Esophagus squamous epithelium (tissue), 5 donors: ENCODE measurements around the gene RGS9. TPM values are rescaled to one million over a fixed set of nuclear protein-coding genes. Genes with fewer than 3 reads are reported as not detected.

ENCODE experiments used
- DNase-seq: peaks from one replicate; lab custom pipeline; 2025; lab: John Stamatoyannopoulos, UW
- H3K27ac ChIP-seq, 4 donors: fragments of 200-600 bp; sonication (generic); one replicate each; pipeline ENCODE4 v1.5.1; 2016 to 2019; ENCODE audit warnings: mild to moderate bottlenecking in 1 of 4
- H3K27me3 ChIP-seq, 4 donors: fragments of 200-600 bp; sonication (generic); 1 replicate in 3 of 4; 2 replicates in 1 of 4; pipeline versions ENCODE4 v1.5.1 to v1.6.0; 2017 to 2021; ENCODE audit warnings: antibody characterized with exemption in 1 of 4
- H3K36me3 ChIP-seq, 3 donors: fragments of 200-600 bp; sonication (generic); one replicate each; pipeline ENCODE4 v1.5.1; 2016 to 2019
- H3K4me1 ChIP-seq, 3 donors: fragments of 200-600 bp; sonication (generic); one replicate each; pipeline ENCODE4 v1.5.1; 2017 to 2019
- H3K4me3 ChIP-seq, 4 donors: fragments of 200-600 bp; sonication (generic); 1 replicate in 3 of 4; 2 replicates in 1 of 4; pipeline ENCODE4 v1.5.1; 2016 to 2019; ENCODE audit warnings: mild to moderate bottlenecking in 2 of 4, moderate library complexity in 1 of 4
- H3K9me3 ChIP-seq, 3 donors: fragments of 200-600 bp; sonication (generic); one replicate each; pipeline ENCODE4 v1.5.1; 2016 to 2019
- CTCF ChIP-seq, 6 experiments: fragments of 450-650 bp in 4 of 6; fragments of 200-600 bp in 2 of 6; sonication (generic) in 2 of 6; IDR thresholded peaks; one replicate each; pipeline ENCODE4 v1.5.1; 2016 to 2019; ENCODE audit warnings: antibody characterized with exemption in 6 of 6, mild to moderate bottlenecking in 4 of 6, moderate library complexity in 4 of 6
- POLR2A ChIP-seq, 4 donors: fragments of 450-650 bp; IDR thresholded peaks; one replicate each; pipeline ENCODE4 v1.6.1; 2017; ENCODE audit warnings: antibody characterized with exemption in 4 of 4, mild to moderate bottlenecking in 4 of 4, moderate library complexity in 3 of 4
- WGBS, 2 donors: methylation state at CpG; one replicate each; pipeline ENCODE4 v1.1.5; 2018; 5-methylcytosine and 5-hydroxymethylcytosine counted together
- intact Hi-C: fragments of 100-400 bp; cut with DNase I; formaldehyde crosslinking; loops from one replicate; pipeline ENCODE4 v1.15.0; 2022
- total RNA-seq, 4 donors: library from RNA; depleted of rRNA; stranded (reverse); fragments of >200 nt; gene quantifications; one replicate each; pipeline ENCODE4 v1.1.0, GENCODE V29; 2016
- donor health status: DM: yes; HTN: yes; CAD: no.

RGS9 gene
- total RNA-seq, 4 donors from 2014 or later = 0.45 to 8.1 (median 2.9) TPM

DNA sequence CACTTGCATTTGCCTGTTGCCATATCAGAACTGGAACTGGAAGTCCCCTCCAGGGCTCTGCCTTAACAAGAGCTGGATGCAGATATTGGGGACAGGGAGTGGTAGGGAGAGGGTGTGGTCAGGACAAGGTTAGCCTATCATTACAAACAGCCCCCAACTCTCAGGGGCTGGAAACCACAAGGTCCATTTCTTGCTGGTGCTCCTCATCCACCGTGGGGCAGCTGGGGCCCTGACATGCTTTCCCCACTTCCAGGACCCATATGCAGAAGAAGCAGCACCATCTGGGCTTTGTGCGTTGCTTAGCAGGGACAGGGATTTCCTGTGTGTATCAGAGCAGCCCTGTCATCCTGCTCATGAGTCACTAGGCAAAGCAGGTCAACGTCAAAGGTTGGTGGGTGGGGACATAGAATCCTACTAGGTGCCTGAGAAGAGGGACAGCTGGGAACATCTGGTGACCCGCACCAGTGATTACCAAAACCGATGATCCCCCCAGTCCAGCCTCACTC lies 26.9 kb downstream of the RGS9 start:
- no peak for DNase-seq
- intact Hi-C loops = no loop called here

GRCh38 chr17:65166787-65167186 lies 29.6 kb downstream of the RGS9 start:
- H3K36me3 ChIP-seq = no peaks in the 10 kb centered on the region
- no peak for DNase-seq
- intact Hi-C loops = no loop called here
- TF ChIP-seq CTCF (IDR thresholded peaks at IDR 0.05) = no peak
- H3K4me1 ChIP-seq = peaks cover 0 to 16% (median 0%) of the 10 kb centered on the region in 3 donors
- no peaks in the 10 kb centered on the region for H3K27me3 ChIP-seq
- no peak overlapping the region for H3K27ac ChIP-seq
- no peak overlapping the region for H3K4me3 ChIP-seq
- H3K9me3 ChIP-seq = no peaks in the 10 kb centered on the region
- 82 to 87% methylated on average over 16 of the region's 16 CpGs for WGBS, 2 donors

More for the DNA sequence above, 26.9 kb downstream of the RGS9 start:
- Histone ChIP-seq H3K9me3 (no peaks in the 10 kb centered on the region), H3K27me3 (peaks cover 0 to 4% (median 0%) of the 10 kb centered on the region in 4 donors), H3K27ac (no peak overlapping the region), H3K4me1 (peaks cover 0 to 5% (median 0%) of the 10 kb centered on the region in 3 donors), H3K4me3 (no peak overlapping the region), H3K36me3 (no peaks in the 10 kb centered on the region)
- no peak for TF ChIP-seq CTCF (IDR thresholded peaks at IDR 0.05)
- WGBS, 2 donors = 51 to 67% methylated on average over 2 to 3 of the region's 5 CpGs

DNA sequence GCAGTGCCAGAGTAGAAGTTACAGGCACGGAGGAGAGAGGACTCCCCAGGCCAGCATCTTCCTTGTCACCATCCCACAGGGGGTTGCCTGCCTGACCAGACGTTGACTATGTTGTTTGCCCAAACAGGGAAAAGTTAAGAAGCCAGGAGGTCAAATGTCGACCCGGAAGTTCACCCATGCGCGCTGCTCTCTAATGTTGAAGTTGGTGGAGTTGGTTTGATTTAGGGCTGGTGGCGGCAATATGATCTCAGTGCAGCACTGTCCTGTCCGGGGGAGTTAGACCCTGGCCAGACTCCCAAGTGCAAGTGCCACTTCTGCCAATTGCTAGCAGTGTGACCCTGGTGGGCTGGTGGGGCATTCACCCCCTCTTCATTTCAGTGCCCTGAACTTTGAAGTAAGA lies 30.4 kb downstream of the RGS9 start:
- H3K27me3 ChIP-seq = no peaks in the 10 kb centered on the region
- no peak for TF ChIP-seq POLR2A (IDR thresholded peaks at IDR 0.05)
- TF ChIP-seq CTCF (IDR thresholded peaks at IDR 0.05) = no peak
- DNase-seq = no peak
- no peak overlapping the region for H3K27ac ChIP-seq
- H3K36me3 ChIP-seq = no peaks in the 10 kb centered on the region
- 84 to 92% methylated on average over 7 to 8 of the region's 8 CpGs for WGBS, 2 donors
- intact Hi-C loops = no loop called here
- H3K4me3 ChIP-seq = no peak overlapping the region
- no peaks in the 10 kb centered on the region for H3K9me3 ChIP-seq
- H3K4me1 ChIP-seq = peaks cover 0 to 16% (median 0%) of the 10 kb centered on the region in 3 donors

- no peaks in the 10 kb centered on the region for H3K27me3 ChIP-seq
- peaks cover 0 to 12% (median 0%) of the 10 kb centered on the region in 3 donors for H3K4me1 ChIP-seq
- no peak for DNase-seq
- TF ChIP-seq CTCF (IDR thresholded peaks at IDR 0.05) = no peak
- TF ChIP-seq POLR2A (IDR thresholded peaks at IDR 0.05) = no peak
- WGBS, 2 donors = 91 to 98% methylated on average over 3 of the region's 3 CpGs
- no peaks in the 10 kb centered on the region for H3K36me3 ChIP-seq
- no peak overlapping the region for H3K4me3 ChIP-seq
- no peak overlapping the region for H3K27ac ChIP-seq
- H3K9me3 ChIP-seq = no peaks in the 10 kb centered on the region
- intact Hi-C loops = no loop called here
These were observed 32.5 kb downstream of the RGS9 start for GRCh38 chr17:65169691-65170090.

DNA sequence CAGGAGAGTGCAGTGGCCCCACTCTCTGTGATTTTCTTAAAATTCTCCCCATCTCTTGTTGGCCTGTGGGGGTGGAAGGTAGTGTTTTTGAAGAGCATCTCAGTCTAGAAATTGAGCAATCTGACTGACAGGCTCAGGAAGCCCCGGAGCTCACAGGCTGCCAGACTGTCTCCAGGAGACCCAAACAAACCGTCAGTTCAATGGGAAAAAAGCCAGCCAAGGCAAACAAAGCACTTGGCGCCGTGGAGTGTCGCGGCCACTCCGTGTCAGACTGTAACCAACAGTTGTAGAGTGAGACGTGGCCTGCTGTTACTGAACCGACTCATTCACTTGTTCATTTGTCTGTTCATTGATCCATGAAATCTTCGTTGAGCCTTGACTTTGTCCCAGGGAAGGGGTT lies 33.7 kb downstream of the RGS9 start:
- intact Hi-C loops = no loop called here
- Histone ChIP-seq H3K27me3 (no peaks in the 10 kb centered on the region), H3K27ac (no peak overlapping the region), H3K4me1 (peaks cover 0 to 12% (median 0%) of the 10 kb centered on the region in 3 donors), H3K9me3 (no peaks in the 10 kb centered on the region), H3K36me3 (no peaks in the 10 kb centered on the region), H3K4me3 (no peak overlapping the region)
- WGBS, 2 donors = 14 to 18% methylated on average over 8 to 10 of the region's 10 CpGs
- DNase-seq = no peak
- TF ChIP-seq CTCF (IDR thresholded peaks at IDR 0.05) (no peak), POLR2A (IDR thresholded peaks at IDR 0.05) (no peak)
